Peyer's patch (tissue), 4 donors: ENCODE results near the gene EEFSEC. TPM values are rescaled to one million over a fixed set of nuclear protein-coding genes. Genes with fewer than 3 reads are reported as not detected.

Source experiments
- DNase-seq, 3 donors: peaks; one replicate each; pipeline ENCODE4 v3.0.0-alpha.2; 2017 to 2019
- H3K27ac ChIP-seq, 4 donors: fragments of 200-600 bp; sonication (generic); one replicate each; pipeline ENCODE4 v1.5.1; 2016 to 2019
- H3K27me3 ChIP-seq, 2 donors: fragments of 200-600 bp; sonication (generic); one replicate each; pipeline ENCODE4 v1.5.1; 2019
- H3K36me3 ChIP-seq, 3 donors: fragments of 200-600 bp; sonication (generic); one replicate each; pipeline ENCODE4 v1.5.1; 2016 to 2019
- H3K4me1 ChIP-seq, 4 donors: fragments of 200-600 bp; sonication (generic); one replicate each; pipeline ENCODE4 v1.5.1; 2016 to 2019
- H3K4me3 ChIP-seq, 4 donors: fragments of 200-600 bp; sonication (generic); 1 replicate in 3 of 4; 2 replicates in 1 of 4; pipeline ENCODE4 v1.5.1; 2016 to 2019; ENCODE audit warnings: mild to moderate bottlenecking in 1 of 4
- H3K9me3 ChIP-seq, 4 donors: fragments of 200-600 bp; sonication (generic); one replicate each; pipeline ENCODE4 v1.5.1; 2016 to 2019; ENCODE audit warnings: mild to moderate bottlenecking in 1 of 4
- POLR2A ChIP-seq, 2 donors: fragments of 450-650 bp; IDR thresholded peaks; one replicate each; pipeline ENCODE4 v1.5.1; 2017; ENCODE audit warnings: antibody characterized with exemption in 2 of 2, mild to moderate bottlenecking in 2 of 2, moderate library complexity in 2 of 2
- total RNA-seq, 4 donors: library from RNA; depleted of rRNA; stranded (reverse); fragments of >200 nt; gene quantifications; one replicate each; pipeline ENCODE4 v1.1.0, GENCODE V29; 2016
- TF ChIP-seq, protein P1 (sequence below), 6 experiments: fragments of 450-650 bp in 4 of 6; fragments of 200-600 bp in 2 of 6; sonication (generic) in 1 of 6; IDR thresholded peaks; one replicate each; pipeline ENCODE4 v1.5.1; 2017 to 2019; ENCODE audit warnings: antibody characterized with exemption in 6 of 6, mild to moderate bottlenecking in 3 of 6, moderate library complexity in 1 of 6

The EEFSEC gene
- total RNA-seq, 4 donors from 2014 or later = 11.7 to 50.3 (median 19.6) TPM

DNA sequence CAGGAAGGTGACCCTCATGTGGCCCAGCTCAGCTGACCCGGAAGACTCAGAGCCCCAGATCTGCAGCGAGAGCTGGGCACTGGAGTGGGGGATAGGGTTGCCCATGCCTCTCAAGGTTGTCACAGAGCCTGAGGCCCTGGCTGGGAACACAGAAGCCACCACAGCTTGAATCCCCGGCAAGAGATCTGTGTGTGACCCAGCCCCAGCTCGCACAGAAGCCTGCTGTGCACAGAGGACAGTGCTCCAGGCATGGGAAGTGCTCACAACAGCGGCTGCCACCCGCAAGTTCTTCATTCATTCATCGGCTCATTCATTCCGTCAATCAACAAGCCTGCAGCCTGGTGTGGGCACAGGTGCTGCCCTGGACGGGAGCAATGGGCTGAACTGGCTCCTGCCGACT is 277.0 kb downstream of the EEFSEC start:
- peaks cover 0 to 21% (median 5%) of the 10 kb centered on the region in 4 donors for H3K4me1 ChIP-seq
- H3K27me3 ChIP-seq = peaks cover 0 to 18% of the 10 kb centered on the region in 2 donors
- no peak overlapping the region for H3K27ac ChIP-seq

DNA sequence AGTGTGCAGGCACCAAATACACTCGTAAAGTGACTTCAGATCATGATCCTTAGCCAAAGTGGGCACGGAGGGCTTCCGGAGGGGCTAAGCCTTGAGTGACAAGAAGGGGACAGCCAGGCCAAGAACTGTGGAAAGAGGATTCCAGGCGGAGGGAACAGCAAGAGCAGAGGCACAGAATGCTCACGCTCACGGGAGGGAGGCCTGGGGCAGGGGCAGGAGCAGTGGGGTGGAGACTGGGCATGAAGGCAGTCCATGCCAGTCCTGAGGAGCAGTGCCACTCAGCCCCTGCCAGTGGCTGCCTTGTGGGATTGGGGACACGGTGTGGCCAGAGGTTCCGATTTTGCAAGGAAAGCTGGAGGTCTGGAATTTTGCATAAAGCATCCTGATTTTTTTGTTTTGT is 277.4 kb downstream of the EEFSEC start:
- no peak for DNase-seq
- Histone ChIP-seq H3K4me1 (peaks cover 0 to 21% (median 5%) of the 10 kb centered on the region in 4 donors), H3K9me3 (no peaks in the 10 kb centered on the region), H3K27me3 (peaks cover 0 to 18% of the 10 kb centered on the region in 2 donors), H3K27ac (no peak overlapping the region), H3K4me3 (no peak overlapping the region), H3K36me3 (no peaks in the 10 kb centered on the region)
- TF ChIP-seq, protein P1, sequence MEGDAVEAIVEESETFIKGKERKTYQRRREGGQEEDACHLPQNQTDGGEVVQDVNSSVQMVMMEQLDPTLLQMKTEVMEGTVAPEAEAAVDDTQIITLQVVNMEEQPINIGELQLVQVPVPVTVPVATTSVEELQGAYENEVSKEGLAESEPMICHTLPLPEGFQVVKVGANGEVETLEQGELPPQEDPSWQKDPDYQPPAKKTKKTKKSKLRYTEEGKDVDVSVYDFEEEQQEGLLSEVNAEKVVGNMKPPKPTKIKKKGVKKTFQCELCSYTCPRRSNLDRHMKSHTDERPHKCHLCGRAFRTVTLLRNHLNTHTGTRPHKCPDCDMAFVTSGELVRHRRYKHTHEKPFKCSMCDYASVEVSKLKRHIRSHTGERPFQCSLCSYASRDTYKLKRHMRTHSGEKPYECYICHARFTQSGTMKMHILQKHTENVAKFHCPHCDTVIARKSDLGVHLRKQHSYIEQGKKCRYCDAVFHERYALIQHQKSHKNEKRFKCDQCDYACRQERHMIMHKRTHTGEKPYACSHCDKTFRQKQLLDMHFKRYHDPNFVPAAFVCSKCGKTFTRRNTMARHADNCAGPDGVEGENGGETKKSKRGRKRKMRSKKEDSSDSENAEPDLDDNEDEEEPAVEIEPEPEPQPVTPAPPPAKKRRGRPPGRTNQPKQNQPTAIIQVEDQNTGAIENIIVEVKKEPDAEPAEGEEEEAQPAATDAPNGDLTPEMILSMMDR (IDR thresholded peaks at IDR 0.05) = no peak
- TF ChIP-seq POLR2A (IDR thresholded peaks at IDR 0.05) = no peak

More for the DNA sequence above, 277.0 kb downstream of the EEFSEC start:
- no peak for DNase-seq
- Histone ChIP-seq H3K9me3 (no peaks in the 10 kb centered on the region), H3K36me3 (no peaks in the 10 kb centered on the region), H3K4me3 (no peak overlapping the region)
- TF ChIP-seq, protein P1 (IDR thresholded peaks at IDR 0.05) = no peak

GRCh38 chr3:128431803-128432300 is 278.6 kb downstream of the EEFSEC start:
- Histone ChIP-seq H3K4me3 (no peak overlapping the region), H3K4me1 (peaks cover 0 to 12% (median 0%) of the 10 kb centered on the region in 4 donors), H3K9me3 (no peaks in the 10 kb centered on the region), H3K27ac (no peak overlapping the region), H3K27me3 (peaks cover 0 to 18% of the 10 kb centered on the region in 2 donors), H3K36me3 (no peaks in the 10 kb centered on the region)
- TF ChIP-seq POLR2A (IDR thresholded peaks at IDR 0.05) = no peak
- TF ChIP-seq, protein P1 (IDR thresholded peaks at IDR 0.05) = no peak
- DNase-seq = no peak

- Histone ChIP-seq H3K27ac (no peak overlapping the region), H3K4me3 (peak overlapping the region in 1 of 4 donors; percentile 38), H3K36me3 (no peaks in the 10 kb centered on the region), H3K9me3 (no peaks in the 10 kb centered on the region), H3K4me1 (peaks cover 0 to 12% (median 0%) of the 10 kb centered on the region in 4 donors), H3K27me3 (peaks cover 0 to 18% of the 10 kb centered on the region in 2 donors)
- TF ChIP-seq, protein P1 (IDR thresholded peaks at IDR 0.05) = no peak
- no peak for TF ChIP-seq POLR2A (IDR thresholded peaks at IDR 0.05)
- no peak for DNase-seq
These were observed 279.2 kb downstream of the EEFSEC start for GRCh38 chr3:128432301-128432970.

DNA sequence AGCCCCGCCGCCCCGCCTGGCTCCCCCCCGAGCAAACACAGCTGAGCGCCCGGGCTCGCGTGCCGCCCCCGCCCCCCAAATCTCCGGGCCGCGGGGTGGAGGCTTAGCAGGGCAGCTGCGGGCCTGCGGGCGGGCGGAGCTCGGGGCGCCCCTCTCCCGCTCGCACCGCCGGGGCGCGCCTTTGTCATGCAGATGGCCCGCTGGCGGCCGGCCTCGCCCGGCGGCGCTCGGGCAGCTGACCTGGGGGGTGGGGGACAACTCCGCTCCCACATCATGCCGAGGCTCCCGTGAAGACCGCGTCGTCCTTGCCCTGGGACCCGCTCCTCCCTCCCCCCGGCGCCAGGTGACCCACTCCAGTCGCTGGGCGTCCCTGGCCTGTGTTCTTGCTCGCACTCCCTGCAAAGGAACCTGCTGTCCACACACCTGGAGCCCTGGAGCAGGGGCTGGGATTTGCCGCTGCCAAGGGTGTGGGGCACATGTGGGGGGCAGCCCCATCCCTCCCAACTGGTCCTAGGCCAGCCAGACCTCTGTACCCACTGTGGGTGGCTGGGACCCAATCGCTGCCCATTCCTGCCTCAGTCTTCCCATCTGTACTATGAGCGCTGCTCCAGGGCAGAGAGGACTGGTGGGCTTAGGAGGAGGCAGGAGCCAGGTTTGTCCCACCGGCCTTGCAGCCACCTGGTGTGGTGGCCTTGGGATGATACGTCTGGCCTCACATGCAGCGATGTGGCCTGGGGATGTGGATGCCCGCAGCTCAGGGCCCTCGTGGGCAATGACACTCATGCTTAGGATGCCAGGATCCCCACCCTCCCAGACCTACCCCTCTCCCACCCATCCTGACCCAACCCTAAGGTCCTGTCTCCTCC is 279.9 kb downstream of the EEFSEC start:
- Histone ChIP-seq H3K27me3 (peaks cover 0 to 18% of the 10 kb centered on the region in 2 donors), H3K27ac (no peak overlapping the region), H3K9me3 (no peaks in the 10 kb centered on the region), H3K4me1 (peaks cover 0 to 12% (median 0%) of the 10 kb centered on the region in 4 donors), H3K4me3 (peak overlapping the region in 1 of 4 donors; percentile 38), H3K36me3 (no peaks in the 10 kb centered on the region)
- no peak for DNase-seq
- TF ChIP-seq POLR2A (IDR thresholded peaks at IDR 0.05) = no peak

DNA sequence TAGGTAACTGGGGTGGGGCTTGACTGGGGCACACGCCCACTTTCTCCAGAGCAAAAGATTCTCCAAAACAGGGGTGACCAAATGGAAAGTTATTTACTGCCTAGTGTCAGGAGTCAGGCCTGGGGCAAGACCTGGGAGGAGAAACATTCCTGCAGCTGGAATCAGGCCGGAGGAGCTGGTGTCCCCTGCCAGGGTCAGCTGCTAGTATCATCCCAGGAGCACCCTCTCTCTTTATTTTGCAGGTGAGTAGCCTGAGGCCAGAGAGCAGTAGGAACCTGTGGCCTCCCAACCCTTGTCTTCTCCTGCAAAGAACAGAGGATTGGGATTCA is 280.5 kb downstream of the EEFSEC start:
- Histone ChIP-seq H3K4me3 (no peak overlapping the region), H3K4me1 (peaks cover 0 to 12% (median 0%) of the 10 kb centered on the region in 4 donors), H3K9me3 (no peaks in the 10 kb centered on the region), H3K27me3 (peaks cover 0 to 18% of the 10 kb centered on the region in 2 donors), H3K36me3 (no peaks in the 10 kb centered on the region), H3K27ac (no peak overlapping the region)
- DNase-seq = no peak
- no peak for TF ChIP-seq POLR2A (IDR thresholded peaks at IDR 0.05)
- TF ChIP-seq, protein P1 (IDR thresholded peaks at IDR 0.05) = no peak
